Psoas muscle (tissue), 8 donors: ENCODE results near the gene INAFM1. TPM values are rescaled to one million over a fixed set of nuclear protein-coding genes. Genes with fewer than 3 reads are reported as not detected.

Experiments
- ATAC-seq, 4 donors: fragments of 200-7000 bp; cut with Tn5 transposase; one replicate each; pipeline ENCODE4 v1.9.1; 2020; ENCODE audit warnings: moderate library complexity in 3 of 4, mild to moderate bottlenecking in 2 of 4
- DNase-seq, 2 donors: peaks; one replicate each; pipeline ENCODE4 v3.0.0-alpha.2; 2020
- H3K27ac ChIP-seq: fragments of 200-600 bp; one replicate; pipeline ENCODE4 v1.8.0; 2022
- H3K27me3 ChIP-seq, 3 donors: fragments of 200-600 bp in 1 of 3; one replicate each; pipeline versions ENCODE4 v1.6.1 to v1.8.0; 2013 to 2022; ENCODE audit warnings: low read length in 2 of 3, mild to moderate bottlenecking in 2 of 3, moderate library complexity in 1 of 3; ENCODE audit not compliant: insufficient read depth in 3 of 3
- H3K36me3 ChIP-seq, 2 donors: fragments of 200-600 bp in 1 of 2; one replicate each; pipeline versions ENCODE4 v1.6.1 to v1.8.0; 2013 to 2022; ENCODE audit warnings: low read depth in 1 of 2, mild to moderate bottlenecking in 1 of 2, moderate library complexity in 1 of 2; ENCODE audit not compliant: insufficient read depth in 1 of 2
- H3K4me1 ChIP-seq: fragments of 200-600 bp; one replicate; pipeline ENCODE4 v1.8.0; 2022
- H3K4me3 ChIP-seq: fragments of 200-600 bp; one replicate; pipeline ENCODE4 v1.8.0; 2022; ENCODE audit warnings: mild to moderate bottlenecking
- H3K9me3 ChIP-seq: fragments of 200-600 bp; one replicate; pipeline ENCODE4 v1.8.0; 2022
- CTCF ChIP-seq: fragments of 200-600 bp; IDR thresholded peaks from one replicate; pipeline ENCODE4 v1.8.0; 2022; ENCODE audit warnings: antibody characterized with exemption
- WGBS, 3 donors: extraction: QIAGEN DNeasy Blood & Tissue Kit; methylation state at CpG; one replicate each; pipeline versions ENCODE4 v1.1.6 to v1.1.7; 2013; 5-methylcytosine and 5-hydroxymethylcytosine counted together
- intact Hi-C, 2 donors: fragments of 100-400 bp; cut with DNase I; formaldehyde crosslinking; loops; one replicate each; pipeline versions ENCODE4 v1.11.0 to v1.14.2; 2022
- polyA plus RNA-seq, 3 donors: library from polyadenylated mRNA; stranded (reverse); fragments of 200-250 nt; gene quantifications; one replicate each; pipeline ENCODE4 v1.2.3, GENCODE V29; 2013
- total RNA-seq, 4 donors: library from RNA; stranded (reverse); fragmentation: NEBNext Ultra II Directional in 2 of 4; extraction: Animal tissue kit (Norgen Biotek cat#: 25700) in 2 of 4; gene quantifications; one replicate each; pipeline versions ENCODE4 v1.2.1 to v1.2.4, GENCODE V29; 2021 to 2023
- donor health status: healthy with polysubstance abuse.
- donor health status: DM: no; HTN: no; CAD: no; lungs with moderate emphysema.
- donor health status: Bipolar disorder and iron deficiency.
- donor health status: healthy.
- donor health status: DM: yes; HTN: yes; CAD: no.
- donor health status: DM: no; HTN: no; CAD: no.
- donor health status: DM: no; HTN: no; CAD: no.
- donor health status: DM: yes; HTN: yes; CAD: no.

INAFM1 gene
- total and polyA plus RNA-seq, 7 donors: 3.6 to 21.2 (median 14.0) TPM

- DNase-seq: peak; percentile 77 to 89
- Histone ChIP-seq H3K27ac (peak overlapping the region; percentile 100), H3K27me3 (no peaks in the 10 kb centered on the region), H3K4me1 (peaks cover 13% of the 10 kb centered on the region), H3K9me3 (no peaks in the 10 kb centered on the region), H3K36me3 (peaks cover 0 to 4% of the 10 kb centered on the region in 2 donors), H3K4me3 (peak overlapping the region; percentile 99)
- WGBS, 3 donors: 1 to 3% (median 1%) methylated on average over 36 to 84 of the region's 84 CpGs
- intact Hi-C loops: no loop called here
- peak; percentile 94 for TF ChIP-seq CTCF
- peak in 2 of 4 donors; percentile 2 to 9 for ATAC-seq
Observed at GRCh38 chr19:47230054-47230920, 44.4 kb upstream of the INAFM1 start.

- H3K27me3 ChIP-seq: no peaks in the 10 kb centered on the region
- TF ChIP-seq CTCF: no peak
- DNase-seq (no peak), ATAC-seq (no peak)
- H3K9me3 ChIP-seq: no peaks in the 10 kb centered on the region
- no peaks in the 10 kb centered on the region for H3K36me3 ChIP-seq
- WGBS, 3 donors: 0 to 2% (median 1%) methylated on average over 5 to 43 of the region's 43 CpGs
- intact Hi-C loops: no loop called here
- H3K4me1 ChIP-seq: peaks cover 8% of the 10 kb centered on the region
- H3K27ac ChIP-seq: peak within 1 kb of the TSS; percentile 100
- H3K4me3 ChIP-seq: peak within 1 kb of the TSS; percentile 99
Observed at GRCh38 chr19:47230921-47231214, 43.8 kb upstream of the INAFM1 start, which contains the start of gene BBC3. TSS of gene BBC3 (minus strand) at chr19:47231199. CDS start at chr19:47228431, 2,768 bp downstream.

- TF ChIP-seq CTCF: no peak
- Histone ChIP-seq H3K4me1 (peaks cover 8% of the 10 kb centered on the region), H3K9me3 (no peaks in the 10 kb centered on the region), H3K27ac (peak overlapping the region; percentile 100), H3K4me3 (peak overlapping the region; percentile 99), H3K36me3 (no peaks in the 10 kb centered on the region), H3K27me3 (no peaks in the 10 kb centered on the region)
- intact Hi-C loops: loop anchor here in 1 of 2 donors (1.0 kb wide), 1 partner anchor 12 kb away; no protein-coding TSS in a partner anchor
- peak; percentile 36 to 60 (median 54) for ATAC-seq
- WGBS, 3 donors: 7 to 20% (median 11%) methylated on average over 18 to 51 of the region's 51 CpGs
- peak; percentile 90 to 94 for DNase-seq
Observed at GRCh38 chr19:47231215-47232054, 43.2 kb upstream of the INAFM1 start.

- Histone ChIP-seq H3K27ac (peak overlapping the region; percentile 100), H3K4me1 (peaks cover 1% of the 10 kb centered on the region), H3K36me3 (no peaks in the 10 kb centered on the region), H3K9me3 (no peaks in the 10 kb centered on the region), H3K4me3 (no peak overlapping the region), H3K27me3 (no peaks in the 10 kb centered on the region)
- DNase-seq (no peak), ATAC-seq (no peak)
- intact Hi-C loops: loop anchor here in 1 of 2 donors (1.0 kb wide), 1 partner anchor 11 kb away; no protein-coding TSS in a partner anchor
- TF ChIP-seq CTCF: no peak
- WGBS, 3 donors: 40 to 54% (median 41%) methylated on average over 16 of the region's 16 CpGs
Observed at GRCh38 chr19:47232422-47233211, 42.1 kb upstream of the INAFM1 start.
